ENCODE measurements around the gene TMEM270. TPM values are rescaled to one million over a fixed set of nuclear protein-coding genes. Genes with fewer than 3 reads are reported as not detected.

Gene TMEM270
- total RNA-seq, 1 donor from 2014 or later, result not detected

DNA sequence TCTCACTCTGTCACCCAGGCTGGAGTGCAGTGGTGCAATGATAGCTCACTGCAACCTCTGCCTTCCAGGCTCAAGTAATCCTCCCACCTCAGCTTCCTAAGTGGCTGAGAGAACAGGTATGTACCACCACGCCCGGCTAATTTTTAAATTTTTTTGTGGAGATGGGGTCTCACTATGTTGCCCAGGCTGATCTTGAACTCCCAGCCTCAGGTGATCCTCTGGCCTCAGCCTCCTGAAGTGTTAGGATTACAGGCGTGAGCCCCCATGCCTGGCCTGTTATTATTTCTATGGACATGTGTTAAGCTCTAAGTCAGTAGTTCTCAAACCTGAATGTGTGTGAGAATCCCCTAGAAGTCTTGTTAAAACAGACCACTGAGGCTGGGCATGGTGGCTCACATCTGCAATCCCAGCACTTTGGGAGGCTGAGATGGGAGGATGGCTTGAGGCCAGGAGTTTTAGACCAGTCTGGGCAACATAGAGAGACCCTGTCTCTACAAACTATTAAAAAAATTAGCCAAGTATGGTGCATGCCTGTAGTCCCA lies 24.5 kb downstream of the TMEM270 start:
- DNase-seq (ENCODE audit: low read depth in 2 of 2), result no peak

DNA sequence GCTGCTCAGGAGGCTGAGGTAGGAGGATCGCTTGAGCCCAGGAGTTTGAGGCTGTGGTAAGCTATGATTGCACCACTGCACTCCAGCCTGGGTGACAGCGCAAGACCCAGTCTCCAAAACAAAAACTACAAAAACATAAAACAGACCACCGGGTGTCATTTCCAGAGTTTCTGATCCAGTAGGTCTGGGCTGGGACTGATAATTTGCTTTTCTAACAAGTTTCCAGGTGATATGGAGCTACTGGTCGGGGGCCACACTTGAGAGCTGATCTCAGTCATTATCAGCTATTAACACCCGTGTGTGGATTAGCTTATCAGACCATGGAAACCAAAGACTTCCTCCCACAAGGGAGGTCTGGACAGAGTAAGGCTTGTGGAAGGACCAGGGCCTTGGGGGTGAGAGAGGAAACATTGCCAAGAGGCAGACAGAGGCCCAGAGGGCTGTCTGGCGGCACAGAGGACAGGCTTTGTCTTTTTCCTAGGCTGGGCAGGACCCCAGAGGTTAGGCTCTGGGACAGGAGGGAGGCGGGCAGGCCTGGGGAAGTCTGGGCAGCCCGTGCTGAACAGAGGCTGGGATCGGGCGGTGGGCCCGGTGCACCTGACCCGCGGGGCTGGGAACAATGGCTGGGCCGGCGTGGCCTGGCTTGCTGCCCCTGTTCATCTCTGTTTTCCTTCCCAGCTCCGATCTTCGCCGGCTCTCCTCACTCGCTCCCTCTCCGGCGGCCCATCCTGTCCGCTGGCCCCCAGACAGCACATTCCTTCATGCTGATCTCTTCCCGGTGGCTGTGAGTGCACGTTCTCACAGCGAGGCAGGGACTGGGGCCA lies 25.2 kb downstream of the TMEM270 start:
- DNase-seq (ENCODE audit: low read depth in 2 of 2), result peak; percentile 43 to 81

DNA sequence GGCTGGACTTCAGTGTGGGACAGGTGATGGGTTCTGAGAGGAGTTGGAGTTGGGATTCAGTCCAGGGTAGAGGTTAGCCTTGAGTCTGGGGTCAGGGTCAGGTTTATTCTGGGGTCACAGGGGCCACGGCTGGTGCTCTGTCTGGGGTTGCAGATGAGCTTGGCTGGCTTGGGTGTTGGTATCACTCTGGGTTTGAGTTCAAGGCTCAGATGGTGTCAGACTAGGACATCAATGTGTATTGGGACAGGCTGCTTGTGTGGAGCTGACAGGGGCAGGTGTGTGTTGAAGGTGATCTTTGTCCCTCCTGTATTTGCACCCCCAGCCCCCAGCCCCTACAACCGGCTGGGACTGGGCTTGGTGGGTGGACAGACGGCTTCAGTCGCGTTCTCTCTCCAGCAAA lies 26.8 kb downstream of the TMEM270 start:
- DNase-seq (ENCODE audit: low read depth in 2 of 2), result no peak

DNA sequence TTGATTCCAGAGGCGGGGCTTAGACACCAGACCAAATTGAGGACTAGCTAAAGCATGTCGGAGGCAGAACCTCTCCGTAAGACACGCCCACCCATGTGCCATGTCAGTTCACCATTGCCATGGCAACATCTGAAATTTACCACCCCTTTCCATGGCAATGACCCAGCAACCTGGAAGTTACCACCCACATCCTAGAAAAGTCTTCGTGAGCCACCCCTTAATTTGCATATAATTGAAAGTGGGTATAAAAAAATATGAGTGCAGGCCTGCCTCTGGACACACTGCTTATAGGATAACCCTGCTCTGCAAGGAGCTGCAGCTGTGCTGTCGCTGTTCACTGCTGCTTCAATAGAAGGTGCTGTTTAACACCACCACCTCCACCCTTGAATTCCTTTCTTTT lies 28.0 kb downstream of the TMEM270 start:
- DNase-seq (ENCODE audit: low read depth in 2 of 2), result peak; percentile 37 to 42

DNA sequence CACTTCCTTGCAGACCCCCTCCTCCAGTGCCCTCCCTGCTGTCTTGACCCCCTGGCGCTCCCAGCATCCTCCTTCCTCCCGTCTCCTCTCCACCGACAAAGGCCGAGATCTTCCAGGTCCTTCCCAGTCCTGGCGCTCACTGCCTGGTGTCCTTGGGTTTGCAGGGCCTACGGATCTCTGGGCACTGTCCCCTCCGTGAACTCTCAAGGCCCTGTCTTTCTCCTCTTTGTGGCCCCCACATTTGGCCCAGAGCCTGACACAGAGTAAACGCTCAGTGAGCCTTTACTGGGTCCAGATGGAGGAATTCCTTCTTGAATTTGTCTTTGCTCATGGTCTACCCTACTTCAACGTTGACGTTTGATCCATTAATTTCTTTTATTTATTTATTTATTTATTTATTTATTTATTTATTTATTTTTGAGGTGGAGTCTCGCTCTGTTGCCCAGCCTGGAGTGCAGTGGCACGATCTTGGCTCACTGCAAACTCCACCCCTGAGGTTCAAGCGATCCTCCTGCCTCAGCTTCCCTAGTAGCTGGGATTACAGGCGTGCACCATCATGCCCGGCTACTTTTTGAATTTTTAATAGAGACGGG lies 29.7 kb downstream of the TMEM270 start:
- DNase-seq (ENCODE audit: low read depth in 2 of 2), result no peak

DNA sequence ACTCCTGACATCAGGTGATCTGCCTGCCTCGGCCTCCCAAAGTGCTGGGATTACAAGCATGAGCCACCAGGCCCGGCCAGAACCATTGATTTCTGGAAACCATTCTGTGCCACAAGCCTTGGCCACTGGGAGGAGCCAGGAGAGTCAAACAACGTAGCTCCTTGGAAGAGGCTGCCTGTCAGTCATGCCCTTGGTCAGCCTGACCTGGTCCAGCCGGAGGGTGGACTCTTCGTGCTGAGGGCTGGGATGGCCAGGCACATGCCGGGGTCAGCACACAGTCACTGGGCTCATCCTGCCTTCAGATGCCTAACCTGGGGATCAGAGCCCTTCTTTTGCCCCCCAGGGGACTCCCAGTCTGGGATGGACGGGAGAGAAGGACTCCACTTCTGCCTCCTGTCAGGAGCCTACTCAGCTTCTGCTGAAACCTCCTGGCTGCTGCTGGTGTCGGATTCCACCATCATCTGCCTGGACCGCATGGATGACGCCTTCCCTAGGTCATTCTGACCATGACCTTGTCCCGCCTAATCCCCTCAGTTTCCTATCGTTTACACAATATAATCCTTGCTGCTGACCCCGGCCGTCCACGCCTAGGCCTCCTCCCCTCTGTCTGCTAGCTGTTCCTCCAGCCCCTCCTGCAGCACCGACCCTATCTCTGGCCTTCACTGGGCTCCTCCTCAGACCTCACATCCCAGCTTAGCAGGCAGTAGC lies 30.4 kb downstream of the TMEM270 start:
- no peak for DNase-seq (ENCODE audit: low read depth in 2 of 2)

DNA sequence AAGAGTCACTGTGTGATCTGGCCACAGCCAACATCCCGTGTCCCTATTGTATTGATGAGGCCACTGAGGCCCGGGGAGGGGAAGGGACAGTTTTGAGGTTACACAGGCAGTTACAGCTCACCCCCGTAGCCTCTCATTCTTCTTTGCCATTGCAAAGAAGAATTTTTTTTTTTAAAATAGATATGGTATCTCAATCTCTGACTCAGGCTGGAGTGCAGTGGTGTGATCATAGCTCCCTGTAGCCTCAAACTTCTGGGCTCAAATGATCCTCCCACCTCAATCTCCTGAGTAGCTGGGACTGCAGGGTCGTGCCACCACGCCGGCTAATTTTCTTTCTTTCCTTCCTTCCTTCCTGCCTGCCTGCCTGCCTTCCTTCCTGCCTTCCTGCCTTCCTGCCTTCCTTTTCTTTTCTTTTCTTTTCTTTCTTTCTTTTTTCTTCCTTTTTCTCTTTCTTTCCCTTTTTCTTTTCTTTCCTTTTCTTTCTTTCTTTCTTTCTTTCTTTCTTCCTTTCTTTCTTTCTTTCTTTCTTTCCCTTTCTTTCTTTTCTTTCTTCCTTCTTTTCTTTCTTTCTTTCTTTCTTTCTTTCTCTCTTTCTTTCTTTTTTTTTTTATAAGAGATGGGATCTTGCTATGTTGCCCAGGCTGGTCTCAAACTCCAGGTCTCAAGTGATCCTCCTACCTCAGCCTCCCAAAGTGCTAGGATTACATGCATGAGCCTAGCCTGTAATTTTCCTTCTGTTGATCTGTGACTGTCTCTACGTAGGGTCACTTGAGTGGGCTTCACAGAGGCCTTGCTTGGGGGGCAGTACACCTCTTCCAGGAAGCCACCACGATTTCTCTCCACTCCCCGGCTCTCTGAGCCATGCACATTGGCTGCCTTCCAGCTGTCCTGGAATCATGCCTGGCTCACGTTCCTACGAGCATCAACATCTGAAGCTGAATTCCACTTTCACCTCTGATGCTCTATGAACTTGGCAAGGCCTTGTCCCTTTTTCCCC lies 31.3 kb downstream of the TMEM270 start:
- peak; percentile 56 to 61 for DNase-seq (ENCODE audit: low read depth in 2 of 2)

DNA sequence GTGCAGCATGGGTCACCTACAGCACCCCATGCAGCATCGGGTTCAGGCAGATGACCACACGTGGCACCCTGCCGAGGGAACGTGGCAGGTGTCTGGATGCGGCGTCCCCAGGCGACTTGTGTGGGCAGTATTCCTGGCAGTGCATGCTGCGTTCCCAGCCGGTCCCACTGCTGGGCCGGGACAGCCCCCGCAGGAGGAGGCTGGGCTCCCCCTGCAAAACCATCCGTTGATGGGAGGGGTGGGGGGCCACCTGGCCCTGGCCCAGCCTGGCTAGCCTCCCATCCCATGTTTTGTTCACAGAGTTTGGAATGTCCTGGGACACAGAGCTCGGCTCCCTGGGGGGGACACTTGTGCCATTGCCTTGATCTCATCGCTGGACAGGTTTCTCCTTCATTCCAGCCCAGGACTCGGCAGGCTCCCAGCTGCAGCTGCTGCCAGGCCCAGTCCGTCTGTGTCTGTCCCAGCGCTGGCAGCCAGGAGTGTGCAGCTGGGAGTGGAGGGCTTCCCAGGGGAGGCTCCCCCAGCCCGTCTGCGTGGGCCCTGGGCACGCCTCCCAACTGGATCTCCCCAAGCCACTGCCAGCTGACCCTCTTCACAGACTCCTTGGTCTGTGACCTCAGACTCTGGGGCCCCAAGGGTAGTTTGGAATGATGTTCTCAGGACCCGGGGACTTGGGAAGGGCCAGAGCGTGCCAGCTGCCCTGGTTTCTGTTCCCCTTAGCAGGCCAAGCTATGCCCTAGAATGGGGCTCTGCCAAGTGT lies 32.6 kb downstream of the TMEM270 start:
- DNase-seq (ENCODE audit: low read depth in 2 of 2), result no peak

DNA sequence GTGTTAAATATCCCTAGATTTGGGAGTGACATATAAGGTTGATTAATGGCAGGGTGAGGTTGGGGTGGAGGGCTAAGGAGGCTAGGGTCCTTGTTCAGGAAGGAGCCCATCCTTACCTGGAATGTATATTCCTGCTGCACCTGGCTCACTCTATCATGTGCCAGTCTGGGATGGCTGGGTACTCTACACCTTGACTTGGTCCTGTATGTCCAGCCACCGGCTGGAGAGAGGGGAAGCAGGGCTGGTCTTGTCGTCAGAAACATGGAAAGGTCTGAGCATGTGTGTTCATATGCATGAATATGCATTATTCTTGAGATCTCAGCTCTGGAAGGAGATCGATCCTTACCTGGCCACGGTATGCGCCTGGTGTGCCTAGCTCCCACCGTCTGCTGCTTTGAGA lies 33.2 kb downstream of the TMEM270 start:
- DNase-seq (ENCODE audit: low read depth in 2 of 2), result no peak

DNA sequence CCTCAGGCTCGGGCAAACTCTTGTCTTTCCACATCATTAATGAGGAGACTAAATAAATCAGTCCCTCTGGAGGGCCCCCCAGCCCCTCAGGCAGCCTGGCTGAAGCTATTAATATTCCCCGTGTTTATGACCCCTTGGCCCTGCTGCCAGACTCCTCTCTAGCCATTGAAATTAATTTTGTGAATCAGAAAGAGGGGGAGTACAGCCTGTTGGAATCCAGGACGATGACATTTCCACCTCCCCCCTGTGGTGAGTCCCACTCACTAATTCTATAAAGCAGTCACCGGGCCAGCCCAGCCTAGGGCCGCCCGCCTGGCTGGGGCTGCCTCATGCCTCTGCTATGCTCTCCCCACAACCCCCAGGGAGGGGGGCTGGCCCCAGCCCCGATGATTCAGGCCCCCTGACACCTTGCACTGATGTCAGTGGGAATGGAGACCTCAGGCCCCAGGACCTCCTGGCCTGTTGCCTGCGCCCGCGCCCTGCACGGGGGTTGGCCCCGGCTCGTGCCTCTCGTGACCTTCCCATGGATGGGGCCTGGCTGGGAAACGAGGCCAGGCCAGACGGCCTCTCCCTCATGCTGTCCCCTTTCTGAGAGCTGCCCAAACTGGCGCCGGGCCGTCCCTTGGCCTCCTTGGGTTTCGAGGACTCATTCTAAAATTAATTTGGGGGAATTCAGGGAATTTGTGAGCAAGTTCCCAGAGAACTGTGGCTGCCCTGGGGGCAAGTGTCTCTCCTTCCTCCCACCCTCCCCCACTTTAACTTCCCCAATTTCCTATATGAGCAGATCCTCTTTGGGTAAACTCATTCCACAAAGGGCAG lies 34.0 kb downstream of the TMEM270 start:
- no peak for DNase-seq (ENCODE audit: low read depth in 2 of 2)

DNA sequence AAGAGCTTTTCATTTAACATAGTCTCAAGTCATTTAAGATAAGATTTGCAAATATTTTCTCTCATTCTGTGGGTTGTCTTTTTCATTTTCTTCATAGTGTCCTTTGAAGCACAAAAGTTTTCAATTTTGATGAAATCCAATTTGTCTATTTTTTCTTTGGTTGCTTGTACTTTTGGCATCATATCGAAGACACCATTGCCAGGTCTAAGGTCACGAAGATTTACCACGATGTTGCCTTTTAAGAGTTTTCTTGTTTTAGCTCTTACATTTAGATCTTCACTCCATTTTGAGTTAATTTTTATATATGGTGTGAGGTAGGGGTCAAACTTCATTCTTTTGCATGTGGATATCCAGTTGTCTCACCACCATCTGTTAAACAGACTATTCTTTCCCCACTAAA lies 34.7 kb downstream of the TMEM270 start:
- DNase-seq (ENCODE audit: low read depth in 2 of 2), result no peak

DNA sequence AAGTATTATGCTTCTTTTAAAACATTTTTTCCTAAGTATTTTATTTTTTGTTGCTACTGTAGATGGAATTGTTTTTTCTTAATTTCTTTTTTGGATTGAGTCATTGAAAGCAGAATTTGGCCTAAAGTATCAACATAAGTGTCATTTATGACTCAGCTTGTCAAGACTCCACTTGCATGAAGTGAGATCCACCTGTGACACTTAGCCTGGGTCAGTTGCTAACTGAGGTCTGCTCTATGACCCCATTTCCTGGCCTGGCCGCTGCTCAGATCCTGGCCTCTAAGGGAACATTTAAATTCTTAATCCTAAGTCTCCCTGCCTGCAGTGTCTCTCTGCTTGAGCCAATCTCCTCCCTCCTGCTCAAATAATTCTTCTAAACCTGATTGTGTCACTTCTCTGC lies 35.5 kb downstream of the TMEM270 start:
- DNase-seq (ENCODE audit: low read depth in 2 of 2), result no peak

DNA sequence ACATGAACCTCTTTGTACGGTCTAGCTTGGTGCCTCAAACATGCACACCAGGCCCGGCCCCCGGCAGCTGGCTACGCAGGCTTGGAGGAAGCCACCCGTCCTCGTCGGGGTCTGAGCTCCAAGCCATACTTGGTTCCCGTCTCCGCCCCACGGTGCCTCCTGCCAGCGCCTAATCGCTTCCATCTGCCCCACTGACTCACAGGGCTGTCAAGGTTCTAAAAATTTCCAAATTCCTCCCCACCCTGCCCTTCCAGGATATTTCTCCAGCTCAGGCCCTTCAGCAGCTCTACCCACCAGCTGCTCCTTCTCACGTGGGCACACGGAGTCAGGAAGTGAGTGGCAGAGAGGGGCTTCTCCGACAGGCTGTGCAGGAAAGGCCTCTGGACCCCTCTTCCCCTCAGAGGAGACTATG lies 38.8 kb downstream of the TMEM270 start:
- DNase-seq (ENCODE audit: low read depth in 2 of 2), result no peak

DNA sequence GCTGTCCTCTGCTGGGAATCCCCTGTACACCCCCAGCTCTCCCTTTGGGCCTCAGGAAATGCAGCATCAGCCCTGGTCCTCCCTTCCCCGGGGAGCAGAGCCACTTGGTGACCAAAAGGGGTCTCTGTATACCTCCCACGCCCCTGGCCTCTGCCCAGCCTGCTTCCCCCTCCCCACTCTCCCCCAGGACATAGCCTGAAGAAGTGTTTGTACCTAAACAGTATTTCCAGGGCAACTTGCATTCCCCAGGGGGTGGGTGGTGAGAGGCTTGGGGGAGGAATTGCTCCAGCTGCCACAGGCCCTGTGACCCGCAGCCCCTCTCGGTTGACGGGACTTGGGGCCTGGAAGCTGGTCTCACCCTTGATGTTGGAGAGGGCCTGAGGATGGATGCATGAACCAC lies 39.3 kb downstream of the TMEM270 start:
- DNase-seq (ENCODE audit: low read depth in 2 of 2), result no peak

DNA sequence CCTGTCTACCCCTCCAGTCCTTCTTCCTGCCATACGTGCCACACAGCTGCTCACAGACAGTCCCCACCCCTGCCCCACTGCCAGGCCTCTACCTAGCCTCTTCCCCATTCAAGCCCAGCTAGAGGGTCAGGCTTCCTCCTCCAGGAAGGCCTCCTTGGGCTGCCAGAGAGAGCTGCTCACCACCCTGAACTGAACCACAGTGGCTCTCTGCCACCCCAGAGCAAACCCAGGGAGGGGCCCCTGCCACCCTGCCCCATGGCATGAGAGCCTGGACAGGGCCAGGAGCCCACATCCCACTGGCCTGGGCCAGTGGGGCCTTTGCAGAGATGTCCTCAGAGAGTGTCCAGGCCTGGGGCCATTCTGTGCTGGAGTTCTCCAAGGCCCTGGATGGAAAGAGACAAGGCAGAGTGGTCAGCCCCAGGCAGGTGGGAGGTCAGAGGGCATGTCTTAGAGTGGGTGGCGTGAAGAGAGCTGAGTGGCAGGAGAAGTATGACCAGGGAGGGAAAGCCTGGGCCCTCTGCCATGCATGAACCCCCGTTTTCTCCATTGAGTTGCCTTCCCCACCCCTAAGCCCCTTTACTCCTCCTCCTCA lies 40.4 kb downstream of the TMEM270 start:
- DNase-seq (ENCODE audit: low read depth in 2 of 2), result no peak

DNA sequence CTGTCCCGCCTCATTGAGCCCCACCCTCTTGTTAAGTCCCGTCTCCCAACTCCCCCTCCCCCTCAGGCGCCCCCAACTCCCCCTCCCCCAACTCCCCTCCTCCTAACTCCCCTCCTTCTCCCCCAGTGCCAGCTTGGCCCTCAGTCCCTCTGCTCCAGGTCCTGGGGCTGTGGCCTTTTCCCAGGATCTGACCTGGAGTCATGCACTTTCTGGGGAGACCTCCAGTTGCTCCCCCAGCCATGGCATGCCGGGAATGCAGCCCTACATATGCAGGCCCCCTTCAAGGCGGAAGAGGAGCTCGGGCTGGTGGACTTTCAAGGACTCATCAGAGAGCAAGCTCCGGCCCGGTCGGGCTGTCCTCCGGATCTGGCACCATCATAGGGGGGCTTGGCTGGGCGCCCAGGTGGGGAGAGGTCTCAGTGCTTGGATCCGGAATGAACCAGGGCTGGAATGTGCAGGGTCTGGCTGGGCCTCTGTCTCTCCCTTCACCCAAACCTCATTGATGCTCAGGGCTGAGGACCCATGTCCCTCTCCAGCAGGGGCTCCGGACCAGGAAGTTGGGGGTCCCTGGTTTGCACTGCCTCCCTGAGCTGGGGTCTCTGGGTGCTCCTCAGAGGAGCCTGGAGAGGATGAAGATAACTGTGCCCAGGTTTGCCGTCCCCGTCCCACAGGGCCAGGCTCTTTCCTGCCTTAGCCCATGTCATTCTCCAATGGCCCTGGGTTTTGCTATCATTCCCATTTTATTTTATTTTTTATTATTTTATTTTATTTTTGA lies 41.1 kb downstream of the TMEM270 start:
- no peak for DNase-seq (ENCODE audit: low read depth in 2 of 2)

DNA sequence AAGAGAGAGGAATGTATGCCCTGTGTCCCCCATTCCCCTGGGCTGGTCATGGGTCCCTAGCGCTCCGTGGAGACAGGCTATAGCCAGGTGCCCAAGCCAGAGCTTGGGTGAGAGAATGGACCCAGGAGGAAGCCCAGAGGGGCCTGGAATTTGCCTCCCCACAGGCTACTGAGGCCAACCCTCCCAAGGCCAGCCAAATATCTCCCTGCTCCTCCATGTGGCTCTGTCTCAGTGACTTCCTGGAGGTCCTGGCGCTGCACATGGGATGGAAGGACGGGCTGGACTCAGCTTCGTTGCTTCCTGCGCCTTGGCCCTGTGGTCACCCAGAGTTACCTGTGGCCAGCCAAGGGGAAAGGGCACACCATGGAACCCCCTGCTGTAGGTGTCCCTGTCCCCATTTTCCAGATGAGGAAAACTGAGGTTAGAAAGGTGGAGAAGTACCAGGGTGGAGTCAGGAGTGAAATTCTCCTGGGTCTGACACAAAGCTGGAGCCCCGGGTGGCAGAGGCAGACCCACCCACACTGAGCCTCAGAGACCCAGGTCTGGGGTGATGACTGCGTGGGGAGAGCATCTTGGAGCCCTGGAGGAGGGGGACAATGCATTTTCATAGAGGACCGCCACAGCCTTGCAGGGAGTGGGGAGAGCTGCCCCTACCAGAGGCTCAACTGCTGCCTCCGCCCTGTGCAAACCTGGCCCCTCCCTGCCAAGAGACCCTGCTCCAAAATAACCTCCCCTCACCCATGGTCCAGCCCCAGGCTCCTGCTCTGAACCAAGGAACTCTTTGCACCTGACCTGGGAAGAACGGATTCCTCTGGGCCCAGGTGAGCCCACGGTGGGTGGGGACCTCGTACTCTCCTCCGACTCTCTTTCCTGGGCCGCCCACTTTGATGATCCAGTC lies 42.6 kb downstream of the TMEM270 start:
- no peak for DNase-seq (ENCODE audit: low read depth in 2 of 2)
